ENCODE data around the gene PRSS21. TPM values are rescaled to one million over a fixed set of nuclear protein-coding genes. Genes with fewer than 3 reads are reported as not detected.

PRSS21 gene
- total and polyA plus RNA-seq, 5 donors = not detected

- intact Hi-C loops (cut with DNase I) = no loop called here
- Histone ChIP-seq H3K4me1 (ENCODE audit: control insufficient read depth, insufficient read depth, low read length) (no peaks in the 10 kb centered on the region), H3K4me3 (ENCODE audit: low read length) (no peak overlapping the region), H3K27me3 (ENCODE audit: control insufficient read depth, insufficient read depth) (no peaks in the 10 kb centered on the region), H3K27ac (ENCODE audit: low read length) (no peak overlapping the region), H3K9me3 (ENCODE audit: control insufficient read depth, low read length) (no peaks in the 10 kb centered on the region)
- DNase-seq (no peak), ATAC-seq (no peak)
- 79% methylated on average over 9 of the region's 9 CpGs for WGBS
Measured at GRCh38 chr16:2821487-2822157, 4.6 kb downstream of the PRSS21 start.

- H3K27ac ChIP-seq (ENCODE audit: low read length) = no peak overlapping the region
- H3K4me3 ChIP-seq (ENCODE audit: low read length) = no peak overlapping the region
- WGBS = 70% methylated on average over 8 of the region's 8 CpGs
- ATAC-seq (no peak), DNase-seq (no peak)
- no peaks in the 10 kb centered on the region for H3K9me3 ChIP-seq (ENCODE audit: control insufficient read depth, low read length)
- intact Hi-C loops (cut with DNase I) = no loop called here
- no peaks in the 10 kb centered on the region for H3K4me1 ChIP-seq (ENCODE audit: control insufficient read depth, insufficient read depth, low read length)
- H3K27me3 ChIP-seq (ENCODE audit: control insufficient read depth, insufficient read depth) = no peaks in the 10 kb centered on the region
Measured at GRCh38 chr16:2822158-2822495, 5.1 kb downstream of the PRSS21 start.

- DNase-seq (no peak), ATAC-seq (no peak)
- H3K9me3 ChIP-seq (ENCODE audit: control insufficient read depth, low read length) = no peaks in the 10 kb centered on the region
- H3K4me1 ChIP-seq (ENCODE audit: control insufficient read depth, insufficient read depth, low read length) = no peaks in the 10 kb centered on the region
- intact Hi-C loops (cut with DNase I) = no loop called here
- no peak overlapping the region for H3K27ac ChIP-seq (ENCODE audit: low read length)
- H3K4me3 ChIP-seq (ENCODE audit: low read length) = no peak overlapping the region
- WGBS = 60% methylated on average over 4 of the region's 4 CpGs
- H3K27me3 ChIP-seq (ENCODE audit: control insufficient read depth, insufficient read depth) = no peaks in the 10 kb centered on the region
Measured at GRCh38 chr16:2822496-2822895, 5.5 kb downstream of the PRSS21 start.

- H3K27ac ChIP-seq (ENCODE audit: low read length) = no peak overlapping the region
- no peaks in the 10 kb centered on the region for H3K9me3 ChIP-seq (ENCODE audit: control insufficient read depth, low read length)
- no peak for ATAC-seq
- DNase-seq = no peak
- 75% methylated on average over 10 of the region's 10 CpGs for WGBS
- intact Hi-C loops (cut with DNase I) = no loop called here
- no peak overlapping the region for H3K4me3 ChIP-seq (ENCODE audit: low read length)
- H3K4me1 ChIP-seq (ENCODE audit: control insufficient read depth, insufficient read depth, low read length) = no peaks in the 10 kb centered on the region
- H3K27me3 ChIP-seq (ENCODE audit: control insufficient read depth, insufficient read depth) = no peaks in the 10 kb centered on the region
Measured at GRCh38 chr16:2824626-2825025, 7.6 kb downstream of the PRSS21 start.

GRCh38 chr16:2825049-2825742 is 8.2 kb downstream of the PRSS21 start:
- WGBS = 78% methylated on average over 26 of the region's 26 CpGs

GRCh38 chr16:2825906-2826305 is 8.9 kb downstream of the PRSS21 start:
- Histone ChIP-seq H3K4me3 (ENCODE audit: low read length) (no peak overlapping the region), H3K27ac (ENCODE audit: low read length) (no peak overlapping the region), H3K9me3 (ENCODE audit: control insufficient read depth, low read length) (no peaks in the 10 kb centered on the region), H3K4me1 (ENCODE audit: control insufficient read depth, insufficient read depth, low read length) (no peaks in the 10 kb centered on the region), H3K27me3 (ENCODE audit: control insufficient read depth, insufficient read depth) (no peaks in the 10 kb centered on the region)
- no peak for ATAC-seq
- intact Hi-C loops (cut with DNase I) = no loop called here
- 72% methylated on average over 11 of the region's 11 CpGs for WGBS
- no peak for DNase-seq

More at GRCh38 chr16:2825049-2825742, 8.2 kb downstream of the PRSS21 start:
- ATAC-seq (no peak), DNase-seq (no peak)
- intact Hi-C loops (cut with DNase I) = no loop called here
- no peak overlapping the region for H3K27ac ChIP-seq (ENCODE audit: low read length)
- H3K9me3 ChIP-seq (ENCODE audit: control insufficient read depth, low read length) = no peaks in the 10 kb centered on the region
- no peak overlapping the region for H3K4me3 ChIP-seq (ENCODE audit: low read length)
- no peaks in the 10 kb centered on the region for H3K27me3 ChIP-seq (ENCODE audit: control insufficient read depth, insufficient read depth)
- no peaks in the 10 kb centered on the region for H3K4me1 ChIP-seq (ENCODE audit: control insufficient read depth, insufficient read depth, low read length)

DNA sequence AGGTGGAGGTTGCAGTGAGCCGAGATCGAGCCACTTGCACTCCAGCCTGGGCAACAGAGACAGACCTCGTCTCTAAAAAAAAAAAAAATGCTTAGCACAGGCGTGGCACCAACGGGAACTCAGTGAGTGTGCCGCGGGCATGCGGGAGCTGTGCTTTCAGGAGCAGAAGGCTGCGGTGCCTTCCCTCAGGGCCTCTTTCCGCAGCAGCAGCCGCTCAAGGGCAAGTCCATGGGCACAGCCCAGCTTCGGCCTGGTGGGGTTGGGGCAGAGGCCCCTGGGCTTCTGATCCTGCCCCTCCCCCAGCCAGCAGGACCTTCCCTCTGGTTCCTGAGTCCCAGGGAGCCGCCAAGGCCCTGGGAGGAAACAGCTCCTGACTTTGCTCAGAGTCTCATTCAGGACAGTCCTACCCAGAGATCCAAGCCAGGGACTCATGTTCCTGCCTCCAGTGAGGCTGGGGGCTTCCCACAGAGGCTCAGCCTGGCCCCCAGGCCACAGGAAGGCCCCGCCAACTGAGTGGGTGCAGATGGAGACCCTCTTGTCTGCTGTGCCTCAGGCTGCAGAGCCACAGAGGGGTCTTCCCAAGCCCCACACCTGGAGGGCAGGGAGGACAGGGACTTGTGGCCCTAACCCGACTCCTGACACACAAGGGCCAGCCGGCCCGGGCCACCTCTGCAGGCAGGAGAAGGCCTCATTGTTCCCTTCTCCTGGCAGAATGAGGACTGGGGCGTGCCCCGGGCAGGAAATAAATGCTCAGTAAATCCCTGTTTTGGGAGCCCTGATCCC is 9.7 kb downstream of the PRSS21 start:
- DNase-seq = no peak
- Histone ChIP-seq H3K27me3 (ENCODE audit: control insufficient read depth, insufficient read depth) (no peaks in the 10 kb centered on the region), H3K9me3 (ENCODE audit: control insufficient read depth, low read length) (no peaks in the 10 kb centered on the region), H3K4me1 (ENCODE audit: control insufficient read depth, insufficient read depth, low read length) (no peaks in the 10 kb centered on the region), H3K27ac (ENCODE audit: low read length) (no peak overlapping the region), H3K4me3 (ENCODE audit: low read length) (no peak overlapping the region)
- intact Hi-C loops (cut with DNase I) = no loop called here
- WGBS = 68% methylated on average over 19 of the region's 19 CpGs
- ATAC-seq = no peak

GRCh38 chr16:2827374-2827791 is 10.3 kb downstream of the PRSS21 start:
- H3K4me3 ChIP-seq (ENCODE audit: low read length) = no peak overlapping the region
- no peak for DNase-seq
- no peaks in the 10 kb centered on the region for H3K27me3 ChIP-seq (ENCODE audit: control insufficient read depth, insufficient read depth)
- ATAC-seq = no peak
- H3K27ac ChIP-seq (ENCODE audit: low read length) = no peak overlapping the region
- 77% methylated on average over 15 of the region's 15 CpGs for WGBS
- no peaks in the 10 kb centered on the region for H3K9me3 ChIP-seq (ENCODE audit: control insufficient read depth, low read length)
- intact Hi-C loops (cut with DNase I) = no loop called here
- H3K4me1 ChIP-seq (ENCODE audit: control insufficient read depth, insufficient read depth, low read length) = no peaks in the 10 kb centered on the region

GRCh38 chr16:2827831-2828520 is 10.9 kb downstream of the PRSS21 start:
- Histone ChIP-seq H3K4me3 (ENCODE audit: low read length) (no peak overlapping the region), H3K9me3 (ENCODE audit: control insufficient read depth, low read length) (no peaks in the 10 kb centered on the region), H3K27me3 (ENCODE audit: control insufficient read depth, insufficient read depth) (no peaks in the 10 kb centered on the region), H3K4me1 (ENCODE audit: control insufficient read depth, insufficient read depth, low read length) (no peaks in the 10 kb centered on the region), H3K27ac (ENCODE audit: low read length) (no peak overlapping the region)
- DNase-seq (no peak), ATAC-seq (no peak)
- intact Hi-C loops (cut with DNase I) = no loop called here
- 69% methylated on average over 14 of the region's 14 CpGs for WGBS

- Histone ChIP-seq H3K9me3 (ENCODE audit: control insufficient read depth, low read length) (no peaks in the 10 kb centered on the region), H3K27me3 (ENCODE audit: control insufficient read depth, insufficient read depth) (no peaks in the 10 kb centered on the region), H3K27ac (ENCODE audit: low read length) (no peak overlapping the region), H3K4me1 (ENCODE audit: control insufficient read depth, insufficient read depth, low read length) (no peaks in the 10 kb centered on the region), H3K4me3 (ENCODE audit: low read length) (no peak overlapping the region)
- DNase-seq (no peak), ATAC-seq (no peak)
- intact Hi-C loops (cut with DNase I) = no loop called here
- WGBS = 92% methylated on average over 8 of the region's 8 CpGs
Measured at GRCh38 chr16:2828521-2828840, 11.4 kb downstream of the PRSS21 start.

- ATAC-seq (no peak), DNase-seq (no peak)
- no peak overlapping the region for H3K4me3 ChIP-seq (ENCODE audit: low read length)
- intact Hi-C loops (cut with DNase I) = no loop called here
- H3K27me3 ChIP-seq (ENCODE audit: control insufficient read depth, insufficient read depth) = no peaks in the 10 kb centered on the region
- no peak overlapping the region for H3K27ac ChIP-seq (ENCODE audit: low read length)
- H3K9me3 ChIP-seq (ENCODE audit: control insufficient read depth, low read length) = no peaks in the 10 kb centered on the region
- H3K4me1 ChIP-seq (ENCODE audit: control insufficient read depth, insufficient read depth, low read length) = no peaks in the 10 kb centered on the region
- WGBS = 83% methylated on average over 17 of the region's 17 CpGs
Measured at GRCh38 chr16:2828876-2829430, 11.9 kb downstream of the PRSS21 start.

All from right cardiac atrium (tissue), 5 donors.